HepG2 (cell line): ENCODE results near the gene C20orf96. TPM values are rescaled to one million over a fixed set of nuclear protein-coding genes. Genes with fewer than 3 reads are reported as not detected.

ENCODE experiments used
- ETV5 ChIP-seq: IDR thresholded peaks from 2 replicates; pipeline ENCODE4 v1.6.1; 2018; ENCODE audit warnings: missing biosample characterization, missing genetic modification reagents, inconsistent platforms, borderline replicate concordance
- HDAC1 ChIP-seq: sonication (generic); formaldehyde crosslinking; IDR thresholded peaks from 2 replicates; pipeline ENCODE4 v1.5.1; 2020; ENCODE audit warnings: mild to moderate bottlenecking, missing genetic modification reagents
- HOXD1 ChIP-seq: sonication (generic); formaldehyde crosslinking; IDR thresholded peaks from 2 replicates; pipeline ENCODE4 v1.5.0; 2020; ENCODE audit warnings: missing genetic modification reagents
- JDP2 ChIP-seq: sonication (generic); formaldehyde crosslinking; IDR thresholded peaks from 2 replicates; pipeline ENCODE4 v1.8.1; 2022; ENCODE audit warnings: missing genetic modification reagents, borderline replicate concordance
- KAT2B ChIP-seq: fragments of 150-350 bp; IDR thresholded peaks from 2 replicates; pipeline ENCODE4 v1.6.1; 2014; ENCODE audit warnings: low read depth, low read length, borderline replicate concordance
- PAX8 ChIP-seq: sonication (generic); formaldehyde crosslinking; IDR thresholded peaks from 2 replicates; pipeline ENCODE4 v1.8.0; 2022; ENCODE audit warnings: mild to moderate bottlenecking, missing genetic modification reagents, borderline replicate concordance
- TCF7L2 ChIP-seq: IDR thresholded peaks from 2 replicates; pipeline ENCODE4 v1.6.1; 2011; ENCODE audit warnings: mild to moderate bottlenecking, low read depth, low read length, moderate library complexity
- ZNF34 ChIP-seq: sonication (generic); formaldehyde crosslinking; IDR thresholded peaks from 2 replicates; pipeline ENCODE4 v1.4.0; 2020; ENCODE audit warnings: mild to moderate bottlenecking, missing genetic modification reagents, borderline replicate concordance
- ZNF616 ChIP-seq: sonication (generic); formaldehyde crosslinking; IDR thresholded peaks from 2 replicates; pipeline ENCODE4 v1.5.0; 2020; ENCODE audit warnings: low read depth, mild to moderate bottlenecking, missing genetic modification reagents
- ZNF891 ChIP-seq: sonication (generic); formaldehyde crosslinking; IDR thresholded peaks from 2 replicates; pipeline ENCODE4 v1.5.0; 2020; ENCODE audit warnings: mild to moderate bottlenecking, missing genetic modification reagents
- ZSCAN20 ChIP-seq: sonication (generic); formaldehyde crosslinking; IDR thresholded peaks from 2 replicates; pipeline ENCODE4 v1.4.0; 2020; ENCODE audit warnings: missing genetic modification reagents, mild to moderate bottlenecking, borderline replicate concordance
- polyA plus RNA-seq, 8 experiments: library from polyadenylated mRNA; depleted of rRNA in 3 of 8; stranded (reverse) in 7 of 8; unstranded in 1 of 8; fragments of >200 nt; fragmentation: Illumina TruSeq in 4 of 8; extraction: Trizol in 4 of 8; gene quantifications; 2 replicates each; pipeline versions ENCODE4 v1.2.1 to v1.2.3, GENCODE V29; 2011 to 2016; ENCODE audit warnings: low read depth in 4 of 8, missing spikeins in 1 of 8, mixed read lengths in 1 of 8; ENCODE audit not compliant: insufficient read depth in 1 of 8
- total RNA-seq, 5 experiments: library from RNA; depleted of rRNA; stranded (reverse); fragments of >200 nt; fragmentation: Illumina TruSeq; extraction: Trizol; gene quantifications; 2 replicates each; pipeline ENCODE4 v1.2.3, GENCODE V29; 2016; ENCODE audit warnings: low read depth in 1 of 5
- TF ChIP-seq, protein P1 (sequence below): sonication (generic); formaldehyde crosslinking; IDR thresholded peaks from 2 replicates; pipeline ENCODE4 v1.8.0; 2022; ENCODE audit warnings: mild to moderate bottlenecking, missing genetic modification reagents, borderline replicate concordance
- TF ChIP-seq, protein P2 (sequence below): IDR thresholded peaks from 2 replicates; pipeline ENCODE4 v1.6.1; 2016; ENCODE audit warnings: mild to moderate bottlenecking
- TF ChIP-seq, protein P3 (sequence below): sonication (generic); formaldehyde crosslinking; IDR thresholded peaks from 2 replicates; pipeline ENCODE4 v1.5.1; 2020; ENCODE audit warnings: missing genetic modification reagents, mild to moderate bottlenecking, borderline replicate concordance
- TF ChIP-seq, protein P4 (sequence below), 2 experiments: IDR thresholded peaks; 2 replicates each; pipeline ENCODE4 v1.6.1; 2011 to 2012; ENCODE audit warnings: low read length in 2 of 2, borderline replicate concordance in 1 of 2, low read depth in 1 of 2, mild to moderate bottlenecking in 1 of 2, moderate library complexity in 1 of 2
- TF ChIP-seq, protein P5 (sequence below): sonication (generic); formaldehyde crosslinking; IDR thresholded peaks from 2 replicates; pipeline ENCODE4 v1.4.0; 2020; ENCODE audit warnings: missing genetic modification reagents
- TF ChIP-seq, protein P6 (sequence below): sonication (generic); formaldehyde crosslinking; IDR thresholded peaks from 2 replicates; pipeline ENCODE4 v1.4.0; 2020; ENCODE audit warnings: mild to moderate bottlenecking, missing genetic modification reagents

Gene C20orf96
- total and polyA plus RNA-seq, 2 of the 13 experiments (the other 11 are each of a cell fraction or from before 2014, with no cell fraction given), result 3.8 to 20.6 TPM

DNA sequence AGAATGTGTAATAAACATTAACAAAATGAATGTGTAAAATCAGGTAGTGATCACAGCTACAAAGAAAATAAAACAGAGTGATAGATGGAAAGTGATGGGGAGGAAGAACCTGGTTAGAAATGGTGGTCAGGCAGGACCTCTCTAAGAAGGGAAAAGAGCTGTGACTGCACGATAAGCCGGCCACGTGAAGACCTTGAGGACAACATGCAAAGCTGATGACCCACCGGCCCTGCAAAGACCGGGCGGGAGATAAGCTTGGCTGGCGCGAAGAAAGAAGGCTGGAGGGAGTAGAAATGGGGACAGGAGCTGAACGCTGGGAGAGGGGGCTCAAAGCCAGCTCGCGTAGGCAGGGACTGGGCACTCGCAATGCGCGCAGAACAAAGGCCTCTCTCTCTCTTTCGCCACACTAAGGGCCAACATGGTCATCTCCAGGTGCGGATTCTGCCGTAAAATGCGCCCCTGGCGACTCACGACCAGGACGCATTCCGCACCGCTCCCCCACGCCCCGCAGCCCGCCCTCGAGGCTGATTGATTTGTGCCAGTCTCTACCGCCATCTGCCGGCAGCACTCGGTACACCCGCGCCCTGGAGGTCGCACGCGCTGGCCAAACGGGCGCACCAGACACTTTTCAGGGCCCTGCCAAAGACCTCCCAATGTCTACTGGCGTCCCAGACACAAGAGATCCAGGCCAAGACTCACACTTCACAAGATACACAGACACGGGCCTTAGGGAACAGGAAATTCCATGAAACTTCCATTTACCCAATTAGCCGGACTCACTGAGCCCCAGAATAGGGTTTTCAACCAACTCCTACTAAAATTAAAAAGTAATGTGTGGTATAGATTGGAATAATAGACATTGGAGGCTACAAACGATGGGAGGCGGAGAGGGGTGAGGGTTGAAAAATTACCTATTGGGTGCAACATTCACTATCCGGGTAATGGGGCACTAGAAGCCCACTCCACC is 23.7 kb downstream of the C20orf96 start (continued):
- no peak for TF ChIP-seq JDP2
- TF ChIP-seq, protein P1, sequence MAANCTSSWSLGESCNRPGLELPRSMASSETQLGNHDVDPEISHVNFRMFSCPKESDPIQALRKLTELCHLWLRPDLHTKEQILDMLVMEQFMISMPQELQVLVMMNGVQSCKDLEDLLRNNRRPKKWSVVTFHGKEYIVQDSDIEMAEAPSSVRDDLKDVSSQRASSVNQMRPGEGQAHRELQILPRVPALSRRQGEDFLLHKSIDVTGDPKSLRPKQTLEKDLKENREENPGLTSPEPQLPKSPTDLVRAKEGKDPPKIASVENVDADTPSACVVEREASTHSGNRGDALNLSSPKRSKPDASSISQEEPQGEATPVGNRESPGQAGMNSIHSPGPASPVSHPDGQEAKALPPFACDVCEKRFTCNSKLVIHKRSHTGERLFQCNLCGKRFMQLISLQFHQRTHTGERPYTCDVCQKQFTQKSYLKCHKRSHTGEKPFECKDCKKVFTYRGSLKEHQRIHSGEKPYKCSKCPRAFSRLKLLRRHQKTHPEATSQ, result peak; percentile 97
- TF ChIP-seq, protein P2, sequence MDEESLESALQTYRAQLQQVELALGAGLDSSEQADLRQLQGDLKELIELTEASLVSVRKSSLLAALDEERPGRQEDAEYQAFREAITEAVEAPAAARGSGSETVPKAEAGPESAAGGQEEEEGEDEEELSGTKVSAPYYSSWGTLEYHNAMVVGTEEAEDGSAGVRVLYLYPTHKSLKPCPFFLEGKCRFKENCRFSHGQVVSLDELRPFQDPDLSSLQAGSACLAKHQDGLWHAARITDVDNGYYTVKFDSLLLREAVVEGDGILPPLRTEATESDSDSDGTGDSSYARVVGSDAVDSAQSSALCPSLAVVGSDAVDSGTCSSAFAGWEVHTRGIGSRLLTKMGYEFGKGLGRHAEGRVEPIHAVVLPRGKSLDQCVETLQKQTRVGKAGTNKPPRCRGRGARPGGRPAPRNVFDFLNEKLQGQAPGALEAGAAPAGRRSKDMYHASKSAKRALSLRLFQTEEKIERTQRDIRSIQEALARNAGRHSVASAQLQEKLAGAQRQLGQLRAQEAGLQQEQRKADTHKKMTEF, result peak; percentile 96
- TF ChIP-seq ZSCAN20, result no peak; the same call in 1 of the 2 replicates
- TF ChIP-seq, protein P3, sequence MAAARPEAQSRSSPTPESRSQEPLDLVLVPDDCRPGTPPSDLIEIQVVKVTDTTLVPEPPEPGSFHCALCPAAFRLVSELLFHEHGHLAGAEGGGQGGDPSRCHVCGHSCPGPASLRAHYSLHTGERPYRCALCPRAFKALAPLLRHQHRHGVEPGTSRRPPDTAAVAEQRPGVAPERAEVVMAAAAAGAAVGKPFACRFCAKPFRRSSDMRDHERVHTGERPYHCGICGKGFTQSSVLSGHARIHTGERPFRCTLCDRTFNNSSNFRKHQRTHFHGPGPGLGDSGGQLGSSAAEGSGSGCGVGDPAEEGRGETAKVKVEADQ (CRISPR knock-in tag), result peak; percentile 80; the same call in 1 of the 2 replicates
- TF ChIP-seq, protein P4, sequence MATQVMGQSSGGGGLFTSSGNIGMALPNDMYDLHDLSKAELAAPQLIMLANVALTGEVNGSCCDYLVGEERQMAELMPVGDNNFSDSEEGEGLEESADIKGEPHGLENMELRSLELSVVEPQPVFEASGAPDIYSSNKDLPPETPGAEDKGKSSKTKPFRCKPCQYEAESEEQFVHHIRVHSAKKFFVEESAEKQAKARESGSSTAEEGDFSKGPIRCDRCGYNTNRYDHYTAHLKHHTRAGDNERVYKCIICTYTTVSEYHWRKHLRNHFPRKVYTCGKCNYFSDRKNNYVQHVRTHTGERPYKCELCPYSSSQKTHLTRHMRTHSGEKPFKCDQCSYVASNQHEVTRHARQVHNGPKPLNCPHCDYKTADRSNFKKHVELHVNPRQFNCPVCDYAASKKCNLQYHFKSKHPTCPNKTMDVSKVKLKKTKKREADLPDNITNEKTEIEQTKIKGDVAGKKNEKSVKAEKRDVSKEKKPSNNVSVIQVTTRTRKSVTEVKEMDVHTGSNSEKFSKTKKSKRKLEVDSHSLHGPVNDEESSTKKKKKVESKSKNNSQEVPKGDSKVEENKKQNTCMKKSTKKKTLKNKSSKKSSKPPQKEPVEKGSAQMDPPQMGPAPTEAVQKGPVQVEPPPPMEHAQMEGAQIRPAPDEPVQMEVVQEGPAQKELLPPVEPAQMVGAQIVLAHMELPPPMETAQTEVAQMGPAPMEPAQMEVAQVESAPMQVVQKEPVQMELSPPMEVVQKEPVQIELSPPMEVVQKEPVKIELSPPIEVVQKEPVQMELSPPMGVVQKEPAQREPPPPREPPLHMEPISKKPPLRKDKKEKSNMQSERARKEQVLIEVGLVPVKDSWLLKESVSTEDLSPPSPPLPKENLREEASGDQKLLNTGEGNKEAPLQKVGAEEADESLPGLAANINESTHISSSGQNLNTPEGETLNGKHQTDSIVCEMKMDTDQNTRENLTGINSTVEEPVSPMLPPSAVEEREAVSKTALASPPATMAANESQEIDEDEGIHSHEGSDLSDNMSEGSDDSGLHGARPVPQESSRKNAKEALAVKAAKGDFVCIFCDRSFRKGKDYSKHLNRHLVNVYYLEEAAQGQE (IDR thresholded peaks at IDR 0.05; ENCODE audit: borderline replicate concordance in 1 of 2, low read depth in 1 of 2, low read length in 2 of 2), result peak in 1 of 2 experiments; percentile 55; a peak in 1 of 4 replicates
- TF ChIP-seq, protein P5, sequence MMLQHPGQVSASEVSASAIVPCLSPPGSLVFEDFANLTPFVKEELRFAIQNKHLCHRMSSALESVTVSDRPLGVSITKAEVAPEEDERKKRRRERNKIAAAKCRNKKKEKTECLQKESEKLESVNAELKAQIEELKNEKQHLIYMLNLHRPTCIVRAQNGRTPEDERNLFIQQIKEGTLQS (CRISPR knock-in tag), result no peak; the same call in 1 of the 2 replicates
- peak; percentile 62 for TF ChIP-seq ETV5 (CRISPR knock-in tag)
- TF ChIP-seq KAT2B, result no peak
- TF ChIP-seq, protein P6, sequence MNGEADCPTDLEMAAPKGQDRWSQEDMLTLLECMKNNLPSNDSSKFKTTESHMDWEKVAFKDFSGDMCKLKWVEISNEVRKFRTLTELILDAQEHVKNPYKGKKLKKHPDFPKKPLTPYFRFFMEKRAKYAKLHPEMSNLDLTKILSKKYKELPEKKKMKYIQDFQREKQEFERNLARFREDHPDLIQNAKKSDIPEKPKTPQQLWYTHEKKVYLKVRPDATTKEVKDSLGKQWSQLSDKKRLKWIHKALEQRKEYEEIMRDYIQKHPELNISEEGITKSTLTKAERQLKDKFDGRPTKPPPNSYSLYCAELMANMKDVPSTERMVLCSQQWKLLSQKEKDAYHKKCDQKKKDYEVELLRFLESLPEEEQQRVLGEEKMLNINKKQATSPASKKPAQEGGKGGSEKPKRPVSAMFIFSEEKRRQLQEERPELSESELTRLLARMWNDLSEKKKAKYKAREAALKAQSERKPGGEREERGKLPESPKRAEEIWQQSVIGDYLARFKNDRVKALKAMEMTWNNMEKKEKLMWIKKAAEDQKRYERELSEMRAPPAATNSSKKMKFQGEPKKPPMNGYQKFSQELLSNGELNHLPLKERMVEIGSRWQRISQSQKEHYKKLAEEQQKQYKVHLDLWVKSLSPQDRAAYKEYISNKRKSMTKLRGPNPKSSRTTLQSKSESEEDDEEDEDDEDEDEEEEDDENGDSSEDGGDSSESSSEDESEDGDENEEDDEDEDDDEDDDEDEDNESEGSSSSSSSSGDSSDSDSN (CRISPR knock-in tag), result peak; percentile 88
- peak; percentile 52 for TF ChIP-seq HDAC1 (CRISPR knock-in tag)
- TF ChIP-seq HOXD1, result peak; percentile 83
- TF ChIP-seq TCF7L2, result no peak
- TF ChIP-seq ZNF616 (CRISPR knock-in tag), result peak; percentile 69; the same call in 1 of the 2 replicates
- TF ChIP-seq ZNF891 (CRISPR knock-in tag), result peak; percentile 97
- TF ChIP-seq ZNF34 (CRISPR knock-in tag), result peak; percentile 95; the same call in 1 of the 2 replicates
- TF ChIP-seq PAX8 (CRISPR knock-in tag), result no peak; the same call in 1 of the 2 replicates
